ENCODE results near the gene HERC2.

The HERC2 gene

DNA sequence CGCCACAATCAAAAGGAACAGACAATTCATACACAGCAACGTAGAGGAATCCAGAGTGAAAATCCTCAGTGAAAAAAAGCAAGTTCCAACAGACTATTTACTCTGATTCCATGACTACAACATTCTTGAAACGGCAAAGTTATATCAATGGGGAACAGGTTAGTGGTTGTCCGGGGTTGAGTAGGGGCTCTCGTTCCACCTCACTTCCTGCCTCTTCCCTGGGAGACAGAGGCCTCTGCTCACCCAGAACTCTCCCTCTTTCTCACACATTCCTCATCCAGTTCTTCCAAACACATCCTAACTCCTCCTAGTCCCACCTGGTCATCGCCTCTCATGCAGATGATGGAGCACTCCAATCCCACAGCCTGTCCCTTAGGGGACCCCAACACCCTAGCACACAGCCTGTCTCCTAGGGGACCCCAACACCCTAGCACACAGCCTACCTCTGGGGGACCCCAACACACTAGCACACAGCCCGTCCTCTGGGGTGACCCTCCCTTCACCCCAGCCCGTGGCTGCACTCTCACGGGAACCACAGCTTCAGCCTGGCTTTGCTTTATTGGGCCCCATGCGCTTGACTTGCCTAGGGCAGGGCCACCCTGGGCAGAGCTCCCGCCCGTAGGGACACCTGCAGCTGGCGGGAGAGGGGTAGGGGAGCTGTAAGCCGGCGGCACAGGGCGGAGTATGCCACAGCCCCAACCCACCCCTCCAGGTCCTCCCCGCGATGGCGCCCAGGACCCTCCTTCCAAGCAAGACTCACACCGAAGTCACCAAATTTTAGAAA is 228.0 kb downstream of the HERC2 start:
- no peak for FAIRE-seq

DNA sequence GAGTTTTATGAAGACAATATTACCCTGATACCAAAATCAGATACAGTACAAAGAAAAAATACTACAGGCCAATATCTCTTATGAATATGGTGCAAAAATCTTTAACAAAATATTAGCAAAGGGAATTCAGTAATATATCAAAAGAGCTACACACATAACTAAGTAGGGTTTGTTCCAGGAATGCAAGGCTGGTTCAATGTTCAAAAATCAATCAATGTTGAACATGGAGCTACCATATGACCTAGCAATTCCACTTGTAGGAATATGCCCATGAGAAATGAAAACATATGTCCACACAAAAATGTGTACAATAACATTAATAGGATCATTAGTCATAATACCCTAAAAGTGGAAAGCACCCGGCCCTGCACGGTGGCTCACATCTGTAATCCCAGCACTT is 230.7 kb downstream of the HERC2 start:
- FAIRE-seq: no peak

DNA sequence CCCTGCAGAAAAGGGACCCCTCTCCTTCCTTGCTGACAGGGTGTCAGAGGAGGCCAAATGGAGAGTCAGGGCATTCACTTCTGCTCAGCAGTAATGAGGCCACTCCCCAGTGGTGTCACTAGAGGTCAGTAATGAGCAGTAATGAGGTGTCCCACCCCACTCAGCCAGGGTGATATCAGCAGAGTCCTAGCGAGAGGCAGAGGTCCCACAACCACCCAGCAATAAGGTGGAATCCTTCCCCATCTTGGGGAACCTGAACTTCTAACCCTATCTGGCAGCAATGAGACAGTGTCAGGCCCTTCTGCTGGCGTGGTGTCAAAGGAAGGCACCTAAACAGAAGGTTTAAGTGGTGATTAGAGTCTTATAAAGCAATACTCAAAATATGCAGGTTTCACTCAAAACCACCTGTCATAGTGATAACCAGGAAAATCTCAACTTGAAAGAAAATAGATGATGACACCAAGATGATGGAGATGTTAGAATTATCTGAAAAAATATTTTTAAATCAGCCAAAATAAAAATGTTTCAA is 235.7 kb downstream of the HERC2 start:
- no peak for FAIRE-seq

- FAIRE-seq: no peak
These were observed 236.3 kb downstream of the HERC2 start for GRCh38 chr15:28085489-28086174.

DNA sequence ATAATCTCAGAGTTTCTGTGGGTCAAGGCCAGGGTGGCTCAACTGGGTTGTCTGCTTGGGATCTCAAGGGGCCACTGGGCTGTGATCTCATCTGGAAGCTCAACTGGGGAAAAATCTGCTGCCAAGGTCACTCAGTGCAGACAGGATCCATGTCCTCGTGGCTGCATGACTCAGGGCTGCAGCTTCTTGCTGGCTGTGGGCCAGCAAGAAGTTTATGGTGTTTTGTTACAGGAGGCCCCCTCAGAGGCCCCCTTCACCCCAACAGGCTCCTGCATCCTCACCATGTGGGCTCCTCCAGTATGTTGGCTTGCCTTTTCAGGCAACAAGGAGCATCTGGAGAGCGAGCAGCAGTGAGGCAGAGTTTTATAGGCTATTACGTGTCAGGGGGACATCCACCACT is 237.4 kb downstream of the HERC2 start:
- FAIRE-seq: no peak

DNA sequence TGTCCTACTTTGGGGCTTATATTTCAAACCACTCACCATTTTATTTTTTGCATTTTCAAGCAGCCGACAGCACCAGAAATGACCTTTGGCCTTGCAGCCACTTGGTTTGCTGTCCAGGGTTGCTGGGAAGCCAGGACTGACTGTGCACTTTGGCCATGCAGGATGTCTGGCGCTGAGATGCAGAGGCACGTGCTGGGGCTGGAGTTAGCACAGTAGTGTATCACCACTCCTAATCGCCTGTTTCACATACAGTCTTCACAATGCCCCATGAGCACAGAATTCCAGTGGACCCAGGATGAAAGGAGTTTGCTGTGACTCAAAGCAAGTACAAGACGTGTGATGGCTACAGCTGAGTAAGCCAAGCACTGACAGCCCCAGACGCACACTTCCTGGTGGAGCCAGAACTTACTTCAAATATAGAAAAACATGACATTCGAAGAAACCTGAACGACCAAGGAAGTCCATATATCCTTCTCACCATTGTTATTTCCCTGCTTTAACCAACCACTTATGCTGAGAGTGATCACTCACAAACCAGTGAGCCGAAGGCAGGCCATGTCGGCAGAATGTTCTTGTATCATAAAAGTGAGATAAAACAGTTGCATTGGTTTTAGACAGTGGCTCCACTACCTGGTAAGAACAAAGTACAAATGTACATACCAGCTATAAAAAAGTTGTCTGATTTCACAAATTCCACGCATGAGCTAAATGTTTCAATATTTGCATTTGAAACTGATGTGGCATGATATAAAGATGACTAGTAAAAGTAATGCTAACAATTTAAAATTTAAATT is 238.9 kb downstream of the HERC2 start:
- FAIRE-seq: no peak

DNA sequence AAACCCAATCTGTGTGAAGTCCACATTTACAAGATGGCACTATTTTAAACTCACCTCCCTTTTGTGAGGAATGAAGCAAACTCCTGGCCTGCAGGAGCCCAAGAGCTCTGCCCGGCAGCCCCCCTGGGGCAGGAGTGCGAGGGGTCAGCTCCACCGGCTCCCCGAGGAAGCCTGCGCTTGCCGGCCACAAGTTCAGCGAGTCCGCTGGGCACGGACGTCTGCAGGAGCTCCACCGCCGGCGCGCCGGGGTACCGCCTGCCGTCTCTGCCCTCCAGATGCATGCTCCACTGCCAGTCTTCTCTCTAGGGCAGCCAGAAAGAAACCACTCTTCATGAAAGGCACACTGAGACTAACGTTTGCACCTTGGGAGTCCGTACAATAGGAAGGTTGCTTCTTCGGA is 240.4 kb downstream of the HERC2 start:
- no peak for FAIRE-seq

DNA sequence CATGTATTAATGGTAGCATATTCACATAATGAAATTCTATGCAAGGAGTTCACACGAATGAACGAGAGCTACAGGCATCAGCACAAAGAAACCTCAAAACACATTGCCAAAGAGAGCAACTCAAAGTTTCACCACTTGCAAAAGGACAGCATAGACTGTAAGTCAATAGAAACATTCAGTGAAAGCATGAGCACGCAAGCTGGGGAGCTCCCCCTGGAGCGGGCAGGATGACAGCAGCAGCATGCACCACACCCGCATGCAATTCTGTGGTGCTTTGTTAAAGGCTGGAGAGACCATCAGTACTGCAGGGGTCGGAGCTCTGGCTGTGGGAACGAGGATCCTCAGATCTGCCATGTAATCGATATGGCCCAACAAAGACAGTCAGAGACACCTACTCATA is 241.6 kb downstream of the HERC2 start:
- no peak for FAIRE-seq

DNA sequence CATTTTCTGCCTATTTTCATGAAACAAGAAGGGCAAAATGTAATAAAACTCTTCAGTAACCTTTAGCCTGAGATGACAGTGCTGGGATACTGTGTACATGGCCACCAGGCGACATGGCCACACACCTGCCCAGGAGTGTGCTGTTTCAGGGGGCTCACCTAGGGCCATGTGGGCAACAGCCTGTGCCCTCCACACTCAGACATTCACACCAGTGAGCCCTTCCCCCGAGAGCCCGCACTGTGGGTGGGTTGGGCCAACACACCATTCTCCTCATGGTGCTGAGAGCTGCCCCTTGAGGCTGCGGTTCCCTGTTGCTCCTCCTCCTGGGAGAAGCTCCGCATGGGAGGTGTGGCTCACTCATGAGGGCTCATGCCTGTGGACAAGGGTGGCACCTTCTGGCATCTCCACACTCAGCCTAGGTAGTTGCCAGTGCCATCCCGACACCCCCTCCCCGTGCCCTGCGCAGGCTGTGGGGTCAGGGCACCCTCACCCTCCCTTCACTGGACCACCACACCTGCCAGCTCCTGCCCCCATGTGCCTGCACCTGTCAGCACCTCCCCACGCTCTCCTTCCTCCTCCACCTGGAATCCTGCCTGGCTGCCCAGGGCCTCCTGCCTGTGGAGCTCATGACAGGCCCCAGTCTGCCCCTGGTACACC is 242.5 kb downstream of the HERC2 start:
- no peak for FAIRE-seq

DNA sequence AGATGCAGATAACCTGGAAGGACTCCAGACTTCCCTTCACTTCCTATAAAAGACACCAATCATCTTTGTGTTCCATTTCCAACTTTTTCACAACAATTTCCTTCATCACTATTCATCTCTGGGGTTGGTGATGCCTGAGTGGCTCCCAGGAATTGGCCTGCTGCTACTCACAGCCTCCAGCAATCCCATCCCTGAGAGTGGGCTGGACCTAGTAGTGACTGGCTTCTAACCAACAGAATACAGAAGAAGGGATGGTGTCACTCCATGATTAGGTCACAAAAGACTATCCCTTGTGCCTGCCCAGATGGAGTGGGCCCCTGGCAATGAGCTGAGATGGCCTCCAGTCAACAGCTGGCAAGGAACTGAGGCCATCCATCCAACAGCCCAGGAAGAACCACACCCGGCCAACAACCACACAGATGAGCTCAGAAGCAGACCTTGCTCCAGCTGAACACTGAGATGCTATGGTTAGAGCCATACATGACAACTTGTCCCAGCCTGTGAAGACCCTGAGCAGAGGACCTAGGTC is 243.7 kb downstream of the HERC2 start:
- FAIRE-seq: no peak

DNA sequence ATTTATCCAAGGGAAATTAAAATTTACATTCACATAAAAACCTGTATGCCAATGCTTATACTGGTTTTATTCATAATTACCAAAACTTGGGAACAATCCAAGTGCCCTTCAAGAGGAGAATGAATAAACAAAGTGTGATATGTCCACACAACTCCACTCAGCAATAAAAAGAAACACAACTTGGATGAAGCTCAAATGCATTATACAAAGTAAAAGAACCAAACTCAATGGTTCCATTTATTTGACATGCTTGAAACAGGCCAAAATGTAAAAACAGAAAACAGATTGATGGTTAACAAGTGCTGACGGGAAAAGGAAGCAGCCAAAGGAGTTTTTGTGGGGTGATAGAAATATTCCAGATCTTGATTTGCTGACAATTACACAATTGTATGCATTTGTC is 246.4 kb downstream of the HERC2 start:
- no peak for FAIRE-seq

DNA sequence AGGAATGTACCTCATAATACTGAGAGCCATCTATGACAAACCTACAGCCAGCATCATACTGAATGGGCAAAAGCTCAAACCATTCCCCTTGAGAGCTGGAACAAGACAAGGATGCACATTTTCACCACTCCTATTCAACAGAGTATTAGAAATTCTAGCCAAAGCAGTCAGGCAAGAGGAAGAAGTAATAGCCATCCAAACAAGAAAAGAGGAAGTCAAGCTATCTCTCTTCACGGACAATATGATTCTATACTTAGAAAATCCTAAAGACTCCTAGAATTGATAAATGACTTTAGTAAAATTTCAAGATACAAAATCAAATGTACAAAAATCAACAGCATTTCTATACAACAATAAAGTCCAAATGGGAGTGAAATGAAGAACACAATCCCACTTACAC is 253.0 kb downstream of the HERC2 start:
- no peak for FAIRE-seq

DNA sequence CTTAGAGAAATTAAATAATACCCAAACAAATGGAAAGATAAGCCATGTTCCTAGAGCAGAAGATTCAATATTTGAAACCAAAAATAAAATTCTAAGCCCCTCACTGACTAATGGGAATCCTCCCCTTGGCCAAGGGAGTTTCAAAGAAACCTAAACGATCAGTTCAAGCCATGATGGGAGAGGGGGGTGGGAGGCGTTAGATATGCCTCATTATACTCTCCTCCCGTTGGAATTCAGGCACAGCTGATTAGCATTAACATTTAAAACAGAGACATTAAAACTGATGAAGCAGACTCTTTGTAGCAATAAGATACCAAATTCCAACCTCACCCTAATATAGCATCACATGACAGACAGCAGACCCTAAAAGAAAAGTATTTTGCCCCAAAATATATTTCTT is 255.7 kb downstream of the HERC2 start:
- no peak for FAIRE-seq
